Ureter (tissue), 1 donor: ENCODE measurements around the gene ADAM11. TPM values are rescaled to one million over a fixed set of nuclear protein-coding genes. Genes with fewer than 3 reads are reported as not detected.

Experiments
- DNase-seq: peaks from one replicate; pipeline ENCODE4 v3.0.0-alpha.2; 2020; ENCODE audit warnings: low spot score
- total RNA-seq: library from RNA; stranded (reverse); gene quantifications from one replicate; pipeline ENCODE4 v1.2.4, GENCODE V29; 2023
- donor health status: DM: yes; HTN: yes; CAD: no.

Gene ADAM11
- total RNA-seq, 1 donor from 2014 or later: 2.2 TPM

DNA sequence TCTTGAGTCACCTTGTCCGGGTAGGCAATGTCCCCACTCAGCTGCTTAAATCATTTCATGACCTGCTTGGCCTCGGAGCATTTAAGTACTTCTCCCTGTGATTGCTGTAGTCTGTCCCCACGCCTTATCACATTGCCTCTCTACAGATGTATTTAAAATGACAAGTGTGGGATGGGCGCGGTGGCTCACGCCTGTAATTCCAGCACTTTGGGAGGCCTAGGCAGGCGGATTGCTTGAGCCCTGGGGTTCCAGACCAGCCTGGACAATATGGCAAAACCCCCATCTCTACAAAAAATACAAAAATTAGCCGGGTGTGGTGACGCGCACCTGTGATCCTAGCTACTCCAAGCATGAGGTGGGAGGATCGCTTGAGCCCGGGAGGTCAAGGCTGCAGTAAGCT is 72.6 kb downstream of the ADAM11 start:
- no peak for DNase-seq

Other genes starting within 250 kb of the ADAM11 start
- 3.9 TPM for gene FZD2, start 201.5 kb upstream of the ADAM11 start, total RNA-seq
- not detected for gene MEIOC, start 102.5 kb upstream of the ADAM11 start, total RNA-seq
- gene CCDC43, start 69.2 kb upstream of the ADAM11 start, total RNA-seq: 17.4 TPM
- 4.9 TPM for gene DBF4B, start 50.3 kb upstream of the ADAM11 start, total RNA-seq
- gene GJC1, start 71.3 kb downstream of the ADAM11 start, total RNA-seq: 44.0 TPM
- 3.2 TPM for gene HIGD1B, start 88.9 kb downstream of the ADAM11 start, total RNA-seq
- gene EFTUD2, start 140.5 kb downstream of the ADAM11 start, total RNA-seq: 140 TPM
- 0.81 TPM for gene GFAP, start 156.5 kb downstream of the ADAM11 start, total RNA-seq
- 0.39 TPM for gene KIF18B, start 188.8 kb downstream of the ADAM11 start, total RNA-seq
- gene C1QL1, start 209.3 kb downstream of the ADAM11 start, total RNA-seq: 1.1 TPM